HCT116 (cell line): ENCODE data around the gene SUFU.
A peak's percentile ranks its signal among the peaks of the same experiment; 100 is the strongest.

Experiments
- CBX3 ChIP-seq: IDR thresholded peaks from 2 replicates; pipeline ENCODE4 v1.6.1; 2012; ENCODE audit warnings: low read depth
- CEBPB ChIP-seq: IDR thresholded peaks from 2 replicates; pipeline ENCODE4 v1.6.1; 2012; ENCODE audit warnings: low read depth
- ELF1 ChIP-seq: IDR thresholded peaks from 2 replicates; pipeline ENCODE4 v1.6.1; 2012; ENCODE audit warnings: low read depth, borderline replicate concordance
- EZH2 ChIP-seq: fragments of 200-600 bp; sonication (generic); IDR thresholded peaks from 2 replicates; pipeline ENCODE4 v1.6.1; 2017; ENCODE audit warnings: antibody characterized with exemption, mixed run types
- EZH2phosphoT487 ChIP-seq: fragments of 200-600 bp; IDR thresholded peaks from 2 replicates; pipeline ENCODE4 v1.6.1; 2018; ENCODE audit warnings: antibody characterized with exemption, borderline replicate concordance
- POLR2A ChIP-seq: IDR thresholded peaks from 2 replicates; pipeline ENCODE4 v1.7.0; 2011; ENCODE audit warnings: borderline replicate concordance; ENCODE audit not compliant: insufficient read depth, insufficient read length; ENCODE audit errors: extremely low read depth
- POLR2AphosphoS5 ChIP-seq: IDR thresholded peaks from 2 replicates; pipeline ENCODE4 v1.6.1; 2011; ENCODE audit warnings: mild to moderate bottlenecking, low read depth, low read length, moderate library complexity
- TCF7L2 ChIP-seq: IDR thresholded peaks from 2 replicates; pipeline ENCODE4 v1.7.0; 2011; ENCODE audit warnings: borderline replicate concordance, inconsistent platforms; ENCODE audit not compliant: insufficient read depth, insufficient read length; ENCODE audit errors: extremely low read depth
- TF ChIP-seq, protein P1 (sequence below), 3 experiments: fragments of 200-600 bp in 1 of 3; sonication (generic) in 1 of 3; IDR thresholded peaks in 2 of 3; conservative IDR thresholded peaks in 1 of 3; 2 replicates each; pipeline ENCODE4 v1.5.1; 2012 to 2017; ENCODE audit warnings: low read depth in 2 of 3, low read length in 2 of 3, antibody characterized with exemption in 1 of 3, borderline replicate concordance in 1 of 3, control low read depth in 1 of 3, mild to moderate bottlenecking in 1 of 3, mixed read lengths in 1 of 3, mixed run types in 1 of 3, moderate library complexity in 1 of 3; ENCODE audit not compliant: insufficient read depth in 1 of 3

DNA sequence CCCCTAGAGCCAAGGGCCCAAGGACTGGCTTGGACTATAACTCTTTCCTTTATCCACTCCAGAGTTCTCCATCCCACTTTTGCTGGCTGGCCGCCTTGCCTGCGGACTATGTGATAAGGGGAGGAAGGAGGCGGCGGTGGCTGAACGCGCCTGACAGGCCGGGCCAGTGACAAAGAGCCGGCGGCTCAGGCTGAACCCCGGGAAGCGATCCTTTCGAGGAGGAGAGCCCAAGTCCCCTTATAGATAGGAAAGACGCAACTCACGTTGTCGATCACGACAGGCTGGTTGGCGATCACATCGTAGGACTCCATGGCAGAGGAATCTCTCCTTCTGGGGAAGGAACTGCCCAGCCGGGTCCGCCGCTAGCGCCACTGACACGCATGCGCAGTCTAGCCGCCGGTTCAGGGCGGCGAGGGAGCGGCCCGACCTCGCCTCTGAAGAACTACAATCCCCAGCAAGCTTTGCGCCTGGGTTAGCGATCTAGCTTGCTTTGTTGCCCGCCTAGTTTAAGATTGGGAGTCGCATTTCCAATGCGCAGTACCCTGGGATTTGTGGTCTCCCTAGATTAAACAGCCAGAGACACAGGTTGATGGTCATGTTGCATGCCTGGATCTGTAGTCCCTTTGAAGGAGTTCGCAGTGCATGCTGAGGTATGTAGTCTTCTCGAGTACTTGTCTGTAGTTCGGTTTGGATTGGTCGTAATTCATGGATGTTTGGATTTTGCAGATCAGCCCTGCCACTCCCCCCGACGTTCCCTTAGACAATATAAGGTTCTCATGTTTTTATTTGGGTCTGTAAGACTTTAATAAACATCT is 1.2 kb upstream of the SUFU start, which contains the start of gene ACTR1A:
- no peak for TF ChIP-seq CEBPB
- TF ChIP-seq POLR2A = peak; percentile 87
- TF ChIP-seq, protein P1, sequence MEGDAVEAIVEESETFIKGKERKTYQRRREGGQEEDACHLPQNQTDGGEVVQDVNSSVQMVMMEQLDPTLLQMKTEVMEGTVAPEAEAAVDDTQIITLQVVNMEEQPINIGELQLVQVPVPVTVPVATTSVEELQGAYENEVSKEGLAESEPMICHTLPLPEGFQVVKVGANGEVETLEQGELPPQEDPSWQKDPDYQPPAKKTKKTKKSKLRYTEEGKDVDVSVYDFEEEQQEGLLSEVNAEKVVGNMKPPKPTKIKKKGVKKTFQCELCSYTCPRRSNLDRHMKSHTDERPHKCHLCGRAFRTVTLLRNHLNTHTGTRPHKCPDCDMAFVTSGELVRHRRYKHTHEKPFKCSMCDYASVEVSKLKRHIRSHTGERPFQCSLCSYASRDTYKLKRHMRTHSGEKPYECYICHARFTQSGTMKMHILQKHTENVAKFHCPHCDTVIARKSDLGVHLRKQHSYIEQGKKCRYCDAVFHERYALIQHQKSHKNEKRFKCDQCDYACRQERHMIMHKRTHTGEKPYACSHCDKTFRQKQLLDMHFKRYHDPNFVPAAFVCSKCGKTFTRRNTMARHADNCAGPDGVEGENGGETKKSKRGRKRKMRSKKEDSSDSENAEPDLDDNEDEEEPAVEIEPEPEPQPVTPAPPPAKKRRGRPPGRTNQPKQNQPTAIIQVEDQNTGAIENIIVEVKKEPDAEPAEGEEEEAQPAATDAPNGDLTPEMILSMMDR (IDR thresholded peaks at IDR 0.05 in 2 of 3, conservative IDR thresholded peaks at IDR 0.05 in 1 of 3; ENCODE audit: borderline replicate concordance in 1 of 3, insufficient read depth in 1 of 3, low read depth in 2 of 3, low read length in 2 of 3) = no peak
- no peak for TF ChIP-seq EZH2
- TF ChIP-seq ELF1 = no peak
- TF ChIP-seq TCF7L2 = peak; percentile 99
- no peak for TF ChIP-seq CBX3
- no peak for TF ChIP-seq EZH2phosphoT487
- TF ChIP-seq POLR2AphosphoS5 = peak; percentile 79
